ENCODE data around the gene SETD4. TPM values are rescaled to one million over a fixed set of nuclear protein-coding genes. Genes with fewer than 3 reads are reported as not detected.

Gene SETD4
- total and polyA plus RNA-seq, 7 experiments from 2014 or later: 6.7 to 31.5 (median 20.7) TPM

- intact Hi-C loops (cut with micrococcal nuclease): no loop called here
- Mint-ChIP-seq H3K27me3 (peaks cover 4 to 26% (median 6%) of the 10 kb centered on the region in 5 donors), H3K4me1 (no peaks in the 10 kb centered on the region), H3K9me3 (no peaks in the 10 kb centered on the region), H3K36me3 (no peaks in the 10 kb centered on the region), H3K4me3 (no peak overlapping the region), H3K27ac (no peak overlapping the region)
- ChIA-PET POLR2A (no interaction called here), CTCF (no interaction called here)
- Histone ChIP-seq H3K36me3 (ENCODE audit: control insufficient read depth in 2 of 3, insufficient read depth in 3 of 3, low read length in 3 of 3) (no peaks in the 10 kb centered on the region), H3K9me3 (ENCODE audit: control insufficient read depth in 2 of 3, low read length in 3 of 3) (no peaks in the 10 kb centered on the region), H3K4me1 (ENCODE audit: control insufficient read depth in 2 of 2, insufficient read depth in 2 of 2, low read length in 2 of 2) (no peaks in the 10 kb centered on the region), H3K27ac (ENCODE audit: low read depth, low read length) (no peak overlapping the region), H3K4me3 (ENCODE audit: low read length) (no peak overlapping the region), H3K27me3 (ENCODE audit: control insufficient read depth in 2 of 2, insufficient read depth in 2 of 2, low read length in 2 of 2) (no peaks in the 10 kb centered on the region)
- ATAC-seq: no peak
- no peak for DNase-seq
Measured at GRCh38 chr21:35989138-35989735, 71.1 kb downstream of the SETD4 start.

- no peak overlapping the region for H3K27ac Mint-ChIP-seq
- Histone ChIP-seq H3K27ac (ENCODE audit: low read depth, low read length) (no peak overlapping the region), H3K9me3 (ENCODE audit: control insufficient read depth in 2 of 3, low read length in 3 of 3) (no peaks in the 10 kb centered on the region), H3K27me3 (ENCODE audit: control insufficient read depth in 2 of 2, insufficient read depth in 2 of 2, low read length in 2 of 2) (no peaks in the 10 kb centered on the region), H3K36me3 (ENCODE audit: control insufficient read depth in 2 of 3, insufficient read depth in 3 of 3, low read length in 3 of 3) (no peaks in the 10 kb centered on the region), H3K4me3 (ENCODE audit: low read length) (no peak overlapping the region), H3K4me1 (ENCODE audit: control insufficient read depth in 2 of 2, insufficient read depth in 2 of 2, low read length in 2 of 2) (no peaks in the 10 kb centered on the region)
- H3K4me3 Mint-ChIP-seq: no peak overlapping the region
- ChIA-PET CTCF (no interaction called here), POLR2A (no interaction called here)
- no peaks in the 10 kb centered on the region for H3K36me3 Mint-ChIP-seq
- no peaks in the 10 kb centered on the region for H3K9me3 Mint-ChIP-seq
- no peaks in the 10 kb centered on the region for H3K4me1 Mint-ChIP-seq
- no peak for ATAC-seq
- H3K27me3 Mint-ChIP-seq: peaks cover 4 to 33% (median 6%) of the 10 kb centered on the region in 5 donors
- no peak for DNase-seq
- intact Hi-C loops (cut with micrococcal nuclease): no loop called here
Measured at GRCh38 chr21:35988416-35989137, 71.7 kb downstream of the SETD4 start.

- H3K9me3 Mint-ChIP-seq: no peaks in the 10 kb centered on the region
- no peaks in the 10 kb centered on the region for H3K27me3 ChIP-seq (ENCODE audit: control insufficient read depth in 2 of 2, insufficient read depth in 2 of 2, low read length in 2 of 2)
- no peaks in the 10 kb centered on the region for H3K4me1 ChIP-seq (ENCODE audit: control insufficient read depth in 2 of 2, insufficient read depth in 2 of 2, low read length in 2 of 2)
- ChIA-PET CTCF (no interaction called here), POLR2A (no interaction called here)
- intact Hi-C loops (cut with micrococcal nuclease): no loop called here
- ATAC-seq (no peak), DNase-seq (no peak)
- no peak overlapping the region for H3K27ac Mint-ChIP-seq
- no peaks in the 10 kb centered on the region for H3K36me3 ChIP-seq (ENCODE audit: control insufficient read depth in 2 of 3, insufficient read depth in 3 of 3, low read length in 3 of 3)
- H3K4me3 Mint-ChIP-seq: no peak overlapping the region
- peaks cover 4 to 38% (median 6%) of the 10 kb centered on the region in 5 donors for H3K27me3 Mint-ChIP-seq
- H3K36me3 Mint-ChIP-seq: no peaks in the 10 kb centered on the region
- no peak overlapping the region for H3K4me3 ChIP-seq (ENCODE audit: low read length)
- no peaks in the 10 kb centered on the region for H3K4me1 Mint-ChIP-seq
- no peaks in the 10 kb centered on the region for H3K9me3 ChIP-seq (ENCODE audit: control insufficient read depth in 2 of 3, low read length in 3 of 3)
- H3K27ac ChIP-seq (ENCODE audit: low read depth, low read length): no peak overlapping the region
Measured at GRCh38 chr21:35987475-35987874, 72.9 kb downstream of the SETD4 start.

GRCh38 chr21:35984654-35985361, 75.5 kb downstream of the SETD4 start:
- Histone ChIP-seq H3K4me1 (ENCODE audit: control insufficient read depth in 2 of 2, insufficient read depth in 2 of 2, low read length in 2 of 2) (no peaks in the 10 kb centered on the region), H3K4me3 (ENCODE audit: low read length) (no peak overlapping the region), H3K9me3 (ENCODE audit: control insufficient read depth in 2 of 3, low read length in 3 of 3) (no peaks in the 10 kb centered on the region), H3K36me3 (ENCODE audit: control insufficient read depth in 2 of 3, insufficient read depth in 3 of 3, low read length in 3 of 3) (no peaks in the 10 kb centered on the region), H3K27ac (ENCODE audit: low read depth, low read length) (no peak overlapping the region), H3K27me3 (ENCODE audit: control insufficient read depth in 2 of 2, insufficient read depth in 2 of 2, low read length in 2 of 2) (no peaks in the 10 kb centered on the region)
- ATAC-seq: no peak
- intact Hi-C loops (cut with micrococcal nuclease): no loop called here
- POLR2A ChIA-PET: no interaction called here
- no peak for DNase-seq
- Mint-ChIP-seq H3K9me3 (peaks cover 0 to 1% (median 0%) of the 10 kb centered on the region in 11 donors), H3K27ac (no peak overlapping the region), H3K4me1 (no peaks in the 10 kb centered on the region), H3K4me3 (no peak overlapping the region), H3K36me3 (no peaks in the 10 kb centered on the region), H3K27me3 (peaks cover 4 to 38% (median 6%) of the 10 kb centered on the region in 5 donors)
- CTCF ChIA-PET: no interaction called here

Other genes with a start within 250 kb of the SETD4 start
- gene CBR1, start 9.5 kb upstream of the SETD4 start, total RNA-seq: 10 to 100 TPM in 3 of 5 experiments, 1 to 10 TPM in 2; 6.0 to 51.1 (median 22.1) TPM
- 10 to 100 TPM; 54.9 to 59.7 TPM for gene CBR1, start 9.5 kb upstream of the SETD4 start, polyA plus RNA-seq
- 10 to 100 TPM in 1 of 5 experiments, 1 to 10 TPM in 4; 1.3 to 22.5 (median 5.8) TPM for gene CBR3, start 74.6 kb upstream of the SETD4 start, total RNA-seq
- 1 to 10 TPM; 5.0 to 5.6 TPM for gene CBR3, start 74.6 kb upstream of the SETD4 start, polyA plus RNA-seq
- 10 to 100 TPM; 12.3 to 34.0 (median 15.1) TPM for gene DOP1B, start 96.3 kb upstream of the SETD4 start, total RNA-seq
- gene DOP1B, start 96.3 kb upstream of the SETD4 start, polyA plus RNA-seq: 1 to 10 TPM; 3.8 to 6.8 TPM